Measurements from ENCODE around the gene POU2F3. TPM values are rescaled to one million over a fixed set of nuclear protein-coding genes. Genes with fewer than 3 reads are reported as not detected.

POU2F3 gene
- total and polyA plus RNA-seq, 8 donors = 0.12 to 2.6 (median 0.25) TPM

DNA sequence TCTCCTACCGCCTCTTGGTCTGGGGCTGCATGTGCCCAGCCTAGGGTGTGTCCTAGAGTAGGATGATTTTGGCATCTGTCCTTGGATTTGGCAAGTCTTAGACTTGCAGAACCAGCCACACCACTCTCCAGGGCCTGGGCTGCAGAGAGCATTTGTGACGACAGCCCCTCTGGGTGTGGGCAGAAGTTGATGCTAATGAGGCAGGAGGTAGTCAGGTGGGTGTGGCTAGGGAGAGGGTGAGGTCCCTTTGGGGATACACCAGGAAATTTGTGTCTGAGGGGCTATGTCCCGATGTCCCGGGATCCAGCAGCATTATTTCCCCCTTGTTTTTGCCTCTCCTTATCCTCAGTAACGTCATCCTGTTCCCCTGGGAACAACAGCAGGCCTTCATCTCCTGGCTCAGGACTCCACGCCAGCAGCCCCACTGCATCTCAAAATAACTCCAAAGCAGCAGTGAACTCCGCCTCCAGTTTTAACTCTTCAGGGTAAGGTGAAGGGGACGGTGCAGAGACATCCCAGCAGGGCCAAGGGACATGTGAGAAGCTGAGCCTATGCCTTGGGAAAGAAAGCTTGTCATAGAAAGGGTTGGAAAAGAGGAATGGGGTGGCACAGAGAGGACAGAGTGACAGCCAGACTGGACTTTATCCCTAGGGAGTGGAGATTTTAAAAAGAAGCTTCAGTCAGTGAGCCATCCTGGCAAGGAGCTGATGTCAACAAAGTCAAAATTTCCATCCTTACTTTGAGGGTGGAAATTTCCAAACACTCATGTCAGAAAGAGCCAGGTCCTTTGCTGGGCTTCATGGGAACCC, 77.1 kb downstream of the POU2F3 start:
- no peaks in the 10 kb centered on the region for H3K36me3 ChIP-seq
- no peaks in the 10 kb centered on the region for H3K27me3 ChIP-seq
- intact Hi-C loops (cut with DNase I) = no loop called here
- WGBS, 2 donors = 9 to 13% methylated on average over 8 of the region's 8 CpGs
- no peak for TF ChIP-seq CTCF (IDR thresholded peaks at IDR 0.05)
- H3K4me3 ChIP-seq = no peak overlapping the region
- no peak for FAIRE-seq
- H3K9me3 ChIP-seq = no peaks in the 10 kb centered on the region
- ATAC-seq = peak; percentile 89 to 93 (median 91)
- peak in 5 of 6 donors; percentile 60 to 71 (median 66) for DNase-seq
- peaks cover 0 to 12% (median 0%) of the 10 kb centered on the region in 3 donors for H3K4me1 ChIP-seq
- H3K27ac ChIP-seq = no peak overlapping the region

DNA sequence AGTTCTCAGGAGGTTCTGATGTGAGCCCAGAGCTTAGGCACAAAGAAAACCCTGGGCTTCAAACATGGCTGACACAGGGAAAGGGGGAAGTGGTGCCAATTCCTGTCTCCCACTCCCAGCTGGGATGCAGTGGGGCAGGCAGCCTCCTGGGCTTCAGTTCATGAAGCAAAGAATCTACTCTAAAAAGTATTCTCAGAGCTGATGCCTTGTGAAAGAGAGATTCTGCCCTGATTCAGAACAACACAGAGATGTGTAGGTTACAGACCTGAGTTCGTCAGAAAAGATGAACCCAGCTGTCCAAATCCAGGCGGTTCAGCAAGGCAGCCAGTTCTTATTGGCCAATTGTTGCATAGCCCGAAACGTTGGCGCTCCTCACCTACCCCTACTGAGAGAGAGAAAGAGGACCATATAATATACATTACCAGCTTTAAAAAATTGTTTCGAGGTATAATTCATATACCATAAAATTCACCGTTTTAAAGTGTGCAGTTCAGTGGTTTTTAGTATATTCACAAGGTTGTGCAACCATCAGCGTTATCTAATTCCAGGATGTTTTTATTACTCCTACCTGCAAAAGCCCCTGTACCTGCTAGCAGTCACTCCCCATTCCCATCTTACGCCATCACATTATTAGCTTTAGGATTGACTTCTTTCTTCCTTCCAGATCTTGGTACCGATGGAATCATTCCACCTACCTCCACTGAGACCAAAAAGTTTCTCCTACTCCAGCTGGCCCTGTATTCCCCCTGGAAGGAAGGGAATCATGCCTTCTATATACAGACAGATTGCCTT, 77.9 kb downstream of the POU2F3 start:
- Histone ChIP-seq H3K9me3 (no peaks in the 10 kb centered on the region), H3K27ac (no peak overlapping the region), H3K36me3 (no peaks in the 10 kb centered on the region), H3K27me3 (no peaks in the 10 kb centered on the region), H3K4me3 (no peak overlapping the region), H3K4me1 (peaks cover 0 to 12% (median 0%) of the 10 kb centered on the region in 3 donors)
- FAIRE-seq (no peak), DNase-seq (no peak), ATAC-seq (peak in 1 of 4 donors; percentile 10)
- no peak for TF ChIP-seq CTCF (IDR thresholded peaks at IDR 0.05)
- 86% methylated on average over 10 of the region's 10 CpGs for WGBS, 2 donors
- intact Hi-C loops (cut with DNase I) = no loop called here

DNA sequence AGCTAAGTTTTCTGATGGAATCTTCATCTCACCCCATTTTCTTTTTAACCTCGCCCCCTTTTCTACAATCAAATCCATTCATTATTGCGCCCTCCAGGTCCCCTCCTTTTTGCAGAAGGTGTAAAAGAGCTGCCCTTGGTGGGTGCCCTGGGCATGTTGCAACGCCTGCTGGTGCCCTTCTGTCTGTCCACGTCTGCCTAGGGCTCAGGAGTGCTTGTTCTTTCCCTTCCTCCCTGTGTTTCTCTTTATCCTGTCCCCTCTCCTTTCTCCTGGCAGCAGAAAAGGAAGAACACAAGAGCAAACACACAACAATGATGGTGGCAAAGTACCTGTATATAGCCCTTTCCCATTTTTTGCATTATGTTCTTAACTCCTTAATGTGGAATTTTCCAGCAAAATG, 79.0 kb downstream of the POU2F3 start:
- no peak for FAIRE-seq

DNA sequence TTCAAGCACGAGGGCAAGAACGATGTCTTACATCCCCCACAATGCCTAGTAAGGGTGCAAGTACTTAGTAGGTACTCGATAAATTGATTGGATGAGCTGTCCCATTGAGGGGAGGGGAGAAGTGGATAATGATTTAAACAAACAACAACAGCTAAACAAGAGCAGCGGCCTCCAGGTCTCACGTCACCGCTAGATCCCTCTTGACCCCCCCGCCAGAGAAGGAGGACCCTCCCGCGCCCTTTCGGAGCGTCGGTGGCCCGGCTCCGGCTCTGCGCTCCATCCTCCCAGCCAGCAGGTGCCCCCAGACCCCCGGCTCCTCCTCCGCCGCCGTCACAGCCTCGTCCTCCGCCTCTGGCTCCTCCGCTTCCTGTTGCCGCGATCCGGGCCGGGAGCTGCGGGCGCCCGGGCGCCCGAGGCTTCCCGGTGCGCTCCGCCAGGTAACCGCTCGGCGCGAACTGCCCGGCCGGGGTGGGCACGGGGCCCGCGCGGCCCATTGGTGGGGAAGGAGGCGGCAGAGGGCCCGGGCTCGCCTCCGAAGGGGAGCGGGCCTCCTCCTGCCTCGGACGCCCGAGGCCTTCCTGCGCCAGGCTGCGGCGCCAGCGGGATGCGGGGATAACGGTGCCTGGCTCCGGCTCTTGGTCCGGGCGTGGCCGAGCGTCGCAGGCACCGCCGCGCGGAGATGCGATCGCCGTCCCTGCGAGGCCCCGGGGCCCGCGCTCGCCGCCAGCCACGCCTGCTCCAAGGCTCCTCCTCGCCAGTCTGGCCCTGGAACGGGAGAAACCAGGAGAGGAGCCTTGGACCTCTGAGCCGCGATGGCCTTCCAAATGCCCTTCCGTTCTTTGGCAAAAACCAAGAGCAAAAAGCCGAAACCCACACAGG, 85.2 kb downstream of the POU2F3 start, which contains the start of gene TLCD5:
Gene TLCD5 (plus strand): TSS at position 368 of the 879 bp plus-strand sequence. CDS start 2,143 bp downstream, outside the sequence.
- ATAC-seq (peak; percentile 80 to 90 (median 84)), FAIRE-seq (no peak), DNase-seq (peak; percentile 63 to 90 (median 72))
- H3K4me1 ChIP-seq = peaks cover 10 to 22% (median 20%) of the 10 kb centered on the region in 3 donors
- peak within 1 kb of the TSS; percentile 71 to 95 (median 88) for H3K27ac ChIP-seq
- no peak for TF ChIP-seq CTCF (IDR thresholded peaks at IDR 0.05)
- intact Hi-C loops (cut with DNase I) = no loop called here
- H3K27me3 ChIP-seq = no peaks in the 10 kb centered on the region
- peak within 1 kb of the TSS; percentile 60 to 80 (median 72) for H3K4me3 ChIP-seq
- H3K36me3 ChIP-seq = no peaks in the 10 kb centered on the region
- H3K9me3 ChIP-seq = no peaks in the 10 kb centered on the region
- 1% methylated on average over 70 to 84 of the region's 84 CpGs for WGBS, 2 donors

More for the DNA sequence above, 79.0 kb downstream of the POU2F3 start:
- TF ChIP-seq CTCF (IDR thresholded peaks at IDR 0.05) = no peak
- no peaks in the 10 kb centered on the region for H3K36me3 ChIP-seq
- no peaks in the 10 kb centered on the region for H3K27me3 ChIP-seq
- DNase-seq (no peak), ATAC-seq (no peak)
- intact Hi-C loops (cut with DNase I) = no loop called here
- H3K27ac ChIP-seq = no peak overlapping the region
- 84 to 90% methylated on average over 4 of the region's 4 CpGs for WGBS, 2 donors
- H3K9me3 ChIP-seq = no peaks in the 10 kb centered on the region
- peaks cover 0 to 12% (median 0%) of the 10 kb centered on the region in 3 donors for H3K4me1 ChIP-seq
- H3K4me3 ChIP-seq = no peak overlapping the region

Measured in pancreas (tissue), 10 donors.